GM23338 (cell line): ENCODE data around the gene AKT1S1. TPM values are rescaled to one million over a fixed set of nuclear protein-coding genes. Genes with fewer than 3 reads are reported as not detected.

Experiments used
- ATAC-seq: fragments of 200-7000 bp; cut with Tn5 transposase; 3 replicates; pipeline ENCODE4 v1.9.1; 2020
- DNase-seq: peaks from one replicate; pipeline ENCODE4 v3.0.0-alpha.2; 2015; ENCODE audit warnings: low spot score
- H2AFZ ChIP-seq: fragments of 200-600 bp; sonication (generic); 2 replicates; pipeline ENCODE4 v1.8.0; 2016; ENCODE audit warnings: antibody characterized with exemption, mild to moderate bottlenecking, moderate library complexity
- H3F3A ChIP-seq: fragments of 200-600 bp; sonication (generic); replicated peaks from 2 replicates; pipeline ENCODE4 v1.8.0; 2017; ENCODE audit warnings: antibody characterized with exemption, mixed run types, low read depth
- H3K27ac ChIP-seq: fragments of 200-600 bp; sonication (generic); 2 replicates; pipeline ENCODE4 v1.6.1; 2016; ENCODE audit warnings: low read depth
- H3K27me3 ChIP-seq: fragments of 200-600 bp; sonication (generic); 2 replicates; pipeline ENCODE4 v1.8.0; 2016; ENCODE audit warnings: mild to moderate bottlenecking, mixed run types, moderate library complexity; ENCODE audit not compliant: insufficient read depth
- H3K36me3 ChIP-seq: fragments of 200-600 bp; sonication (generic); 2 replicates; pipeline ENCODE4 v1.8.0; 2016; ENCODE audit warnings: mild to moderate bottlenecking; ENCODE audit not compliant: insufficient read depth
- H3K4me1 ChIP-seq: fragments of 200-600 bp; sonication (generic); 2 replicates; pipeline ENCODE4 v1.8.0; 2016; ENCODE audit warnings: mild to moderate bottlenecking, moderate library complexity; ENCODE audit not compliant: insufficient read depth
- H3K4me2 ChIP-seq: fragments of 200-600 bp; sonication (generic); 2 replicates; pipeline ENCODE4 v1.7.1; 2017; ENCODE audit warnings: mixed run types
- H3K4me3 ChIP-seq: fragments of 200-600 bp; sonication (generic); 2 replicates; pipeline ENCODE4 v1.6.1; 2016; ENCODE audit warnings: mixed run types
- H3K79me2 ChIP-seq: fragments of 200-600 bp; sonication (generic); replicated peaks from 2 replicates; pipeline ENCODE4 v1.8.0; 2017; ENCODE audit warnings: mild to moderate bottlenecking; ENCODE audit not compliant: insufficient read depth
- H3K9me2 ChIP-seq: fragments of 200-600 bp; sonication (generic); 2 replicates; pipeline ENCODE4 v1.8.0; 2017; ENCODE audit not compliant: insufficient read depth
- H4K20me1 ChIP-seq: fragments of 200-600 bp; sonication (generic); replicated peaks from 2 replicates; pipeline ENCODE4 v1.8.0; 2017; ENCODE audit warnings: mild to moderate bottlenecking; ENCODE audit not compliant: insufficient read depth
- H3K27ac Mint-ChIP-seq: 2 replicates; pipeline ENCODE4 v1.8.0; 2020; ENCODE audit warnings: inconsistent platforms, mild to moderate bottlenecking, moderate library complexity, mixed read lengths
- H3K27me3 Mint-ChIP-seq: 3 replicates; pipeline ENCODE4 v1.8.0; 2022; ENCODE audit warnings: low read depth, mild to moderate bottlenecking, moderate library complexity, mixed read lengths, inconsistent platforms; ENCODE audit not compliant: insufficient read depth, poor library complexity
- H3K36me3 Mint-ChIP-seq: 3 replicates; pipeline ENCODE4 v1.8.0; 2021; ENCODE audit warnings: low read depth, mild to moderate bottlenecking, inconsistent platforms, moderate library complexity, mixed read lengths
- H3K4me1 Mint-ChIP-seq: 3 replicates; pipeline ENCODE4 v1.8.0; 2020; ENCODE audit warnings: mild to moderate bottlenecking, inconsistent platforms, mixed read lengths
- H3K4me3 Mint-ChIP-seq: 3 replicates; pipeline ENCODE4 v1.8.0; 2021; ENCODE audit warnings: moderate library complexity, mild to moderate bottlenecking, inconsistent platforms, mixed read lengths
- H3K9me3 Mint-ChIP-seq: 3 replicates; pipeline ENCODE4 v1.8.0; 2020; ENCODE audit warnings: moderate library complexity, mild to moderate bottlenecking, inconsistent platforms, mixed read lengths
- CREB1 ChIP-seq: fragments of 250-450 bp; sonication (Bioruptor Pico); IDR thresholded peaks from 2 replicates; pipeline ENCODE4 v1.5.0; 2020; ENCODE audit warnings: low read depth, mild to moderate bottlenecking, moderate library complexity
- CTCF ChIP-seq, 2 experiments: fragments of 200-600 bp in 1 of 2; sonication (generic) in 1 of 2; conservative IDR thresholded peaks; 2 replicates each; pipeline versions ENCODE4 v1.5.1 to v1.6.1; 2016 to 2017; ENCODE audit warnings: antibody characterized with exemption in 2 of 2, low read depth in 2 of 2, mild to moderate bottlenecking in 2 of 2, moderate library complexity in 1 of 2
- EZH2phosphoT487 ChIP-seq: fragments of 200-600 bp; sonication (generic); IDR thresholded peaks from one replicate; pipeline ENCODE4 v1.8.1; 2018; ENCODE audit warnings: antibody characterized with exemption; ENCODE audit not compliant: unreplicated experiment
- JUNB ChIP-seq: IDR thresholded peaks from one replicate; pipeline ENCODE4 v1.6.1; 2016; ENCODE audit warnings: antibody characterized with exemption; ENCODE audit not compliant: unreplicated experiment
- NANOG ChIP-seq: IDR thresholded peaks from 2 replicates; pipeline ENCODE4 v1.6.1; 2016; ENCODE audit warnings: antibody characterized with exemption, borderline replicate concordance
- POLR2AphosphoS5 ChIP-seq: IDR thresholded peaks from 2 replicates; pipeline ENCODE4 v1.6.1; 2016; ENCODE audit warnings: antibody characterized with exemption, low read depth
- STAT1 ChIP-seq: IDR thresholded peaks from one replicate; pipeline ENCODE4 v1.6.1; 2016; ENCODE audit warnings: antibody characterized with exemption; ENCODE audit not compliant: unreplicated experiment
- ZNF114 ChIP-seq: fragments of 250-450 bp; sonication (Bioruptor Pico); IDR thresholded peaks from 2 replicates; pipeline ENCODE4 v1.5.0; 2020; ENCODE audit warnings: mild to moderate bottlenecking, moderate library complexity
- ZNF331 ChIP-seq: fragments of 250-450 bp; sonication (Bioruptor Pico); IDR thresholded peaks from 2 replicates; pipeline ENCODE4 v1.5.0; 2020; ENCODE audit warnings: low read depth, mild to moderate bottlenecking, moderate library complexity
- ZNF462 ChIP-seq: fragments of 250-450 bp; sonication (Bioruptor Pico); IDR thresholded peaks from 2 replicates; pipeline ENCODE4 v1.5.0; 2020; ENCODE audit warnings: mild to moderate bottlenecking, moderate library complexity
- polyA plus RNA-seq: library from polyadenylated mRNA; unstranded; fragments of >200 nt; fragmentation: Nextera tagmentation; extraction: Ambion mirVana; gene quantifications from 2 replicates; pipeline ENCODE4 v1.2.1, GENCODE V29; 2016
- total RNA-seq: library from RNA; depleted of rRNA; stranded (reverse); fragments of >200 nt; shearing (Covaris generic); gene quantifications from 2 replicates; pipeline ENCODE4 v1.2.3, GENCODE V29; 2014

Gene AKT1S1
- total and polyA plus RNA-seq, 2 experiments from 2014 or later = 21.5 to 28.6 TPM

- TF ChIP-seq ZNF462 (CRISPR knock-in tag) = no peak
Observed at GRCh38 chr19:49863935-49864320, 13.2 kb downstream of the AKT1S1 start (continued).

- Histone ChIP-seq H3K4me2 (no peak overlapping the region), H4K20me1 (peaks cover 21% of the 10 kb centered on the region), H3K27me3 (no peaks in the 10 kb centered on the region), H3K79me2 (peaks cover 23% of the 10 kb centered on the region), H3K9me2 (no peaks in the 10 kb centered on the region), H3F3A (peaks cover 61% of the 10 kb centered on the region), H3K4me1 (peaks cover 13% of the 10 kb centered on the region), H2AFZ (no peak overlapping the region), H3K36me3 (peaks cover 15% of the 10 kb centered on the region), H3K27ac (peak overlapping the region; percentile 74; the same call in 1 of the 2 replicates), H3K4me3 (no peak overlapping the region)
- H3K4me1 Mint-ChIP-seq = peaks cover 36% of the 10 kb centered on the region
- H3K4me3 Mint-ChIP-seq = peak overlapping the region; percentile 28; the same call in 1 of the 3 replicates
- peaks cover 12% of the 10 kb centered on the region for H3K9me3 Mint-ChIP-seq
- ATAC-seq (no peak), DNase-seq (no peak)
- no peak for TF ChIP-seq EZH2phosphoT487
- TF ChIP-seq ZNF114 (CRISPR knock-in tag) = no peak
- TF ChIP-seq CREB1 = no peak
- no peak for TF ChIP-seq CTCF (conservative IDR thresholded peaks at IDR 0.05; ENCODE audit: low read depth in 2 of 2)
- TF ChIP-seq ZNF331 = no peak
- TF ChIP-seq NANOG = no peak
- TF ChIP-seq STAT1 = no peak
- TF ChIP-seq POLR2AphosphoS5 = no peak
- TF ChIP-seq JUNB = no peak
- peak overlapping the region; percentile 34; the same call in 1 of the 2 replicates for H3K27ac Mint-ChIP-seq
- peaks cover 37% of the 10 kb centered on the region for H3K27me3 Mint-ChIP-seq
- H3K36me3 Mint-ChIP-seq = peaks cover 66% of the 10 kb centered on the region
Observed at GRCh38 chr19:49863254-49863934, 13.8 kb downstream of the AKT1S1 start.
